Parathyroid adenoma (tissue), 2 donors: ENCODE data around the gene MAN1A1.
A peak's percentile ranks its signal among the peaks of the same experiment; 100 is the strongest.

Experiments used
- H2AFZ ChIP-seq: fragments of 300-600 bp; sonication (generic); one replicate; pipeline ENCODE4 v1.7.0; 2017; ENCODE audit warnings: antibody characterized with exemption, mild to moderate bottlenecking
- H3K27ac ChIP-seq: fragments of 300-600 bp; sonication (generic); one replicate; pipeline ENCODE4 v1.7.0; 2017
- H3K27me3 ChIP-seq: fragments of 300-600 bp; sonication (generic); one replicate; pipeline ENCODE4 v1.7.0; 2017; ENCODE audit warnings: low read length; ENCODE audit not compliant: control insufficient read depth, insufficient read depth
- H3K36me3 ChIP-seq: fragments of 300-600 bp; sonication (generic); one replicate; pipeline ENCODE4 v1.7.0; 2017; ENCODE audit warnings: low read length; ENCODE audit not compliant: control insufficient read depth, insufficient read depth
- H3K4me1 ChIP-seq: fragments of 300-600 bp; sonication (generic); one replicate; pipeline ENCODE4 v1.7.0; 2017; ENCODE audit warnings: control low read depth
- H3K4me2 ChIP-seq: fragments of 300-600 bp; sonication (generic); one replicate; pipeline ENCODE4 v1.7.0; 2017; ENCODE audit warnings: low read length
- H3K4me3 ChIP-seq: fragments of 300-600 bp; sonication (generic); one replicate; pipeline ENCODE4 v1.7.0; 2017; ENCODE audit warnings: low read depth, low read length
- H3K79me2 ChIP-seq: fragments of 300-600 bp; sonication (generic); one replicate; pipeline ENCODE4 v1.7.0; 2017; ENCODE audit warnings: control low read depth
- H3K9ac ChIP-seq: fragments of 300-600 bp; sonication (generic); one replicate; pipeline ENCODE4 v1.7.0; 2017; ENCODE audit warnings: mild to moderate bottlenecking
- H3K9me3 ChIP-seq: fragments of 300-600 bp; sonication (generic); one replicate; pipeline ENCODE4 v1.7.0; 2017; ENCODE audit warnings: low read length; ENCODE audit not compliant: control insufficient read depth
- TF ChIP-seq, protein P1 (sequence below): fragments of 300-600 bp; sonication (generic); IDR thresholded peaks from one replicate; pipeline ENCODE4 v1.7.0; 2017; ENCODE audit warnings: antibody characterized with exemption, mild to moderate bottlenecking
- donor health status: primary hyperparathyroidism.

The MAN1A1 gene

DNA sequence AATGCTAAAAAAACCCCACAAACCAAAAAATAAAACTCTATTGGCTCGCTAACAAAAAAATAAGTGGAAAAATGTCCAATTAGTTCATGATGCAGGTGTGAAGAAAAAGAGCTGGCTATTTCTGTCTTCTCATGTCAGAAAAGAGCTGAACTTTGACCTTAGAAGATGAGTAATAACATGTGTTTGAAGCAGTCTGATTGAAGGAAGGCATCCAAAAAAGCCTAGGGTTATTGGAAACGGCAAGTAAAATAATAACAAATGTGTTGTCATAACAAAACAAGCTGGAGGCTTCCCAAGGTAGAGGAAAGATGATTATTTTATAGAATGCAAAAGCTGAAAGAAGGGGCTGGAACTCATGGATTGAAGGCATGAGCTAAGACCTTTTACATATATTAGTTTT lies 176.7 kb downstream of the MAN1A1 start:
- H3K9me3 ChIP-seq: no peaks in the 10 kb centered on the region
- no peak overlapping the region for H3K4me2 ChIP-seq
- H3K4me3 ChIP-seq: no peak overlapping the region
- no peaks in the 10 kb centered on the region for H3K27me3 ChIP-seq
- no peak overlapping the region for H2AFZ ChIP-seq
- TF ChIP-seq, protein P1, sequence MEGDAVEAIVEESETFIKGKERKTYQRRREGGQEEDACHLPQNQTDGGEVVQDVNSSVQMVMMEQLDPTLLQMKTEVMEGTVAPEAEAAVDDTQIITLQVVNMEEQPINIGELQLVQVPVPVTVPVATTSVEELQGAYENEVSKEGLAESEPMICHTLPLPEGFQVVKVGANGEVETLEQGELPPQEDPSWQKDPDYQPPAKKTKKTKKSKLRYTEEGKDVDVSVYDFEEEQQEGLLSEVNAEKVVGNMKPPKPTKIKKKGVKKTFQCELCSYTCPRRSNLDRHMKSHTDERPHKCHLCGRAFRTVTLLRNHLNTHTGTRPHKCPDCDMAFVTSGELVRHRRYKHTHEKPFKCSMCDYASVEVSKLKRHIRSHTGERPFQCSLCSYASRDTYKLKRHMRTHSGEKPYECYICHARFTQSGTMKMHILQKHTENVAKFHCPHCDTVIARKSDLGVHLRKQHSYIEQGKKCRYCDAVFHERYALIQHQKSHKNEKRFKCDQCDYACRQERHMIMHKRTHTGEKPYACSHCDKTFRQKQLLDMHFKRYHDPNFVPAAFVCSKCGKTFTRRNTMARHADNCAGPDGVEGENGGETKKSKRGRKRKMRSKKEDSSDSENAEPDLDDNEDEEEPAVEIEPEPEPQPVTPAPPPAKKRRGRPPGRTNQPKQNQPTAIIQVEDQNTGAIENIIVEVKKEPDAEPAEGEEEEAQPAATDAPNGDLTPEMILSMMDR: no peak
- no peaks in the 10 kb centered on the region for H3K36me3 ChIP-seq
- H3K9ac ChIP-seq: no peak overlapping the region
- H3K4me1 ChIP-seq: peaks cover 8% of the 10 kb centered on the region
- H3K27ac ChIP-seq: no peak overlapping the region
- H3K79me2 ChIP-seq: no peaks in the 10 kb centered on the region

- H3K4me3 ChIP-seq: no peak overlapping the region
- no peaks in the 10 kb centered on the region for H3K27me3 ChIP-seq
Observed at GRCh38 chr6:119171864-119172588, 177.5 kb downstream of the MAN1A1 start.

GRCh38 chr6:119171088-119171841 lies 178.3 kb downstream of the MAN1A1 start:
- Histone ChIP-seq H3K9ac (no peak overlapping the region), H3K79me2 (no peaks in the 10 kb centered on the region), H3K27ac (no peak overlapping the region), H3K4me2 (peak overlapping the region; percentile 29), H3K27me3 (no peaks in the 10 kb centered on the region), H3K4me1 (peaks cover 8% of the 10 kb centered on the region), H3K9me3 (no peaks in the 10 kb centered on the region), H3K36me3 (no peaks in the 10 kb centered on the region), H2AFZ (no peak overlapping the region), H3K4me3 (no peak overlapping the region)
- TF ChIP-seq, protein P1: no peak

More at GRCh38 chr6:119171864-119172588, 177.5 kb downstream of the MAN1A1 start:
- no peak overlapping the region for H3K27ac ChIP-seq
- no peak overlapping the region for H3K9ac ChIP-seq
- H2AFZ ChIP-seq: no peak overlapping the region
- peaks cover 8% of the 10 kb centered on the region for H3K4me1 ChIP-seq
- H3K36me3 ChIP-seq: no peaks in the 10 kb centered on the region
- H3K4me2 ChIP-seq: no peak overlapping the region
- TF ChIP-seq, protein P1: no peak
- no peaks in the 10 kb centered on the region for H3K79me2 ChIP-seq
- H3K9me3 ChIP-seq: no peaks in the 10 kb centered on the region

DNA sequence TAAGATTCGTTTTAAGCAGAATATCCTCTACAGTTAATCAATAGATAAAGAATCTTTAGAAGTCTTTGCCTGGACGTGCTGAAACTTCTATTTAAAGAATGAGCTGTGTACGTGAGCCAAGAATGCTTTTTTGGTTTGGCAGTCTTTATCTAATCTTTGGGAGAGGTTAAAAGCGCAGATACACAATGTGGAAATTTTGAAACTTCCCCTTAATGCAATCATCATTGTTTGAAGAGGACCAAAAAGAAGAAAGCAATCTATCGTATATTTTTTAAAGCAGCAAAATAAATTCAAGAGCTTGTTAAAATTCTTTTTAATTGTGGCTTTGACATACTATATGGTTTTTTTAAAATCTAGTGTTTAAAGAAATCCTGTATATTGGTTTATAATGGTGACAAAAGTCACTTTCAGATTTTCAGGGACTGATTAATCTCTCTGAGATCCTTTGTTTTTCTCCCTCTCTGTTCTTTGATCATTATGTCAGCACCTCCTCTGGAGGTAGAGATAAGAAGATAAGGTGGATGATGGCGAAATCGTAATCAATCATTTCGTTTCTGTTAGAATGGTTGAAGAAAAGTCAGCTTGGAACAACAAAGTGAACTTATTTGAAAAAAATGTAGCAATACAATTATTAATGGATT lies 179.0 kb downstream of the MAN1A1 start:
- Histone ChIP-seq H3K27me3 (no peaks in the 10 kb centered on the region), H3K27ac (no peak overlapping the region), H3K4me2 (peak overlapping the region; percentile 29), H3K4me3 (peak overlapping the region; percentile 24), H3K36me3 (no peaks in the 10 kb centered on the region), H3K9ac (no peak overlapping the region), H3K79me2 (no peaks in the 10 kb centered on the region), H3K9me3 (no peaks in the 10 kb centered on the region), H3K4me1 (peaks cover 8% of the 10 kb centered on the region), H2AFZ (no peak overlapping the region)
- TF ChIP-seq, protein P1: no peak
